Activated naive CD8-positive, alpha-beta T cell treated with anti-CD3 and anti-CD28 coated beads, Interleukin-2, amount 10 ng/mL, durations not matched to agents 7 days and 5 days (primary cell): Measurements from ENCODE around the gene PLCD1. TPM values are rescaled to one million over a fixed set of nuclear protein-coding genes. Genes with fewer than 3 reads are reported as not detected.

Source experiments
- ATAC-seq: fragments of 150-1000 bp; cut with Tn5 transposase; one replicate; pipeline ENCODE4 v1.10.0; 2021; ENCODE audit warnings: low read depth, moderate library complexity
- POLR2A ChIA-PET: fragments of 350-600 bp; sonication (Branson Sonifier 250); formaldehyde crosslinking; loops from one replicate; lab custom pipeline; 2021; ENCODE audit warnings: antibody characterized with exemption; lab: Charles Lee
- DNase-seq: peaks from one replicate; pipeline ENCODE4 v3.0.0; 2021
- H3K27ac Mint-ChIP-seq: one replicate; pipeline ENCODE4 v1.8.0; 2022; ENCODE audit warnings: mild to moderate bottlenecking, mixed read lengths
- H3K27me3 Mint-ChIP-seq: one replicate; pipeline ENCODE4 v1.8.0; 2022; ENCODE audit warnings: mild to moderate bottlenecking, moderate library complexity, mixed read lengths
- H3K36me3 Mint-ChIP-seq: one replicate; pipeline ENCODE4 v1.8.0; 2021; ENCODE audit warnings: mild to moderate bottlenecking, mixed read lengths
- H3K4me1 Mint-ChIP-seq: one replicate; pipeline ENCODE4 v1.8.0; 2021; ENCODE audit warnings: mixed read lengths
- H3K4me3 Mint-ChIP-seq: one replicate; pipeline ENCODE4 v1.8.0; 2022; ENCODE audit warnings: mild to moderate bottlenecking, moderate library complexity, mixed read lengths
- H3K9me3 Mint-ChIP-seq: one replicate; pipeline ENCODE4 v1.8.0; 2021; ENCODE audit warnings: mixed read lengths
- total RNA-seq, 2 experiments: library from RNA; stranded (reverse); gene quantifications; one replicate each; pipeline ENCODE4 v1.2.3, GENCODE V29; 2021

Gene PLCD1
- total RNA-seq, 2 experiments from 2014 or later, result 36.5 to 45.4 TPM

- ATAC-seq (peak; percentile 20), DNase-seq (no peak)
- Mint-ChIP-seq H3K4me1 (peaks cover 5% of the 10 kb centered on the region), H3K9me3 (no peaks in the 10 kb centered on the region), H3K27me3 (peaks cover 38% of the 10 kb centered on the region), H3K27ac (peak overlapping the region; percentile 2), H3K4me3 (peak overlapping the region; percentile 49), H3K36me3 (no peaks in the 10 kb centered on the region)
- POLR2A ChIA-PET, result no interaction called here
Measured at GRCh38 chr3:38031022-38031994, 1.9 kb upstream of the PLCD1 start.

GRCh38 chr3:38030126-38031021 lies 932 bp upstream of the PLCD1 start:
- Mint-ChIP-seq H3K4me1 (peaks cover 9% of the 10 kb centered on the region), H3K9me3 (no peaks in the 10 kb centered on the region), H3K27me3 (peaks cover 38% of the 10 kb centered on the region), H3K4me3 (peak overlapping the region; percentile 19), H3K36me3 (no peaks in the 10 kb centered on the region), H3K27ac (no peak overlapping the region)
- POLR2A ChIA-PET, result interaction anchor here (1.5 to 1.7 kb wide), 2 partner anchors 9 to 135 kb away, joined by 4 to 8 read pairs; partner anchors contain the start of genes DLEC1 and OXSR1
- DNase-seq, result no peak
- no peak for ATAC-seq

DNA sequence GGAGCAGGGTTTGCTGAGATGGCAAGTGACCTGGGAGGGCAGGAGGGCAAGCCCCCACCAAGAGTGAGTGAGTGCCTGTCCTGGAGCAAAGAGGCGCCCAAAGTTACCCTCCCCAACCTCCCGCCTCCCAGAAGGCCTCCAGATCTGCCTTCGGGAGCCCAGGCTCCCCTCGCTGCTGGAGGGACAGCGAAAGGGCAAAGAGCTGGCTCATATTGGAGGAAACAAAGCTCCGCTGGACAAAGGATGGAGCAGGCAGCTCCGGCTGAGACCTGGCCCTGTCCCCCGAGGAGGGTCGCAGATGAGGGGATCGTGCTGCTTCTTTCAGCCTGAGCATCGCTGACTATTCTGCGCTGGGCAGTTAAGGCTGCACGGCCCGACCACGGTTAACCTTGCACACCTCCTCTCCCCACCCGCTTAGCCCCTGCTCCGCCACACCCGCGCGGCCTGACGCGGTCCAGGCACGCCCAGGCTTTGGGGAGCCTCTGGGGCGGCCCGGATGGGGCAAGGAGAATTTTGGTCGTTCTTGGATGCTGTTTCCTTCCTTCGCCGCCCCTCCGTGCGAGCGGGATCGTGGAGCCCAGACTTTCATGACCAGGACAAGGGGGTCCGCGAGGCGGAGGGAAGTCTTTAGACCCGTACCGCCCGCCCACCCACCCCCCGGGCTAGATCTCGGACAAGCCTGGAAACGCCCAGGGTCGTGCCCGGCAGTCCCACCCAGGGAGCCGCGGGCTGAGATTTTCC lies 651 bp downstream of the PLCD1 start:
- peaks cover 13% of the 10 kb centered on the region for H3K4me1 Mint-ChIP-seq
- ATAC-seq, result no peak
- H3K4me3 Mint-ChIP-seq, result peak overlapping the region; percentile 39
- no peak for DNase-seq
- H3K36me3 Mint-ChIP-seq, result no peaks in the 10 kb centered on the region
- POLR2A ChIA-PET, result interaction anchor here (1.5 to 1.7 kb wide), 2 partner anchors 10 to 136 kb away, joined by 4 to 8 read pairs; partner anchors contain the start of genes DLEC1 and OXSR1
- no peak overlapping the region for H3K27ac Mint-ChIP-seq
- H3K27me3 Mint-ChIP-seq, result peaks cover 38% of the 10 kb centered on the region
- no peaks in the 10 kb centered on the region for H3K9me3 Mint-ChIP-seq

GRCh38 chr3:38027466-38028465 lies 1.7 kb downstream of the PLCD1 start:
- H3K4me1 Mint-ChIP-seq, result peaks cover 20% of the 10 kb centered on the region
- no peak for DNase-seq
- H3K4me3 Mint-ChIP-seq, result peak overlapping the region; percentile 39
- no peaks in the 10 kb centered on the region for H3K9me3 Mint-ChIP-seq
- ATAC-seq, result no peak
- peaks cover 36% of the 10 kb centered on the region for H3K27me3 Mint-ChIP-seq
- H3K36me3 Mint-ChIP-seq, result no peaks in the 10 kb centered on the region
- POLR2A ChIA-PET, result no interaction called here
- no peak overlapping the region for H3K27ac Mint-ChIP-seq

- Mint-ChIP-seq H3K4me1 (peaks cover 20% of the 10 kb centered on the region), H3K36me3 (no peaks in the 10 kb centered on the region), H3K27ac (no peak overlapping the region), H3K27me3 (peaks cover 33% of the 10 kb centered on the region), H3K9me3 (no peaks in the 10 kb centered on the region), H3K4me3 (no peak overlapping the region)
- DNase-seq (no peak), ATAC-seq (no peak)
- POLR2A ChIA-PET, result no interaction called here
Measured at GRCh38 chr3:38026856-38027255, 2.6 kb downstream of the PLCD1 start.

DNA sequence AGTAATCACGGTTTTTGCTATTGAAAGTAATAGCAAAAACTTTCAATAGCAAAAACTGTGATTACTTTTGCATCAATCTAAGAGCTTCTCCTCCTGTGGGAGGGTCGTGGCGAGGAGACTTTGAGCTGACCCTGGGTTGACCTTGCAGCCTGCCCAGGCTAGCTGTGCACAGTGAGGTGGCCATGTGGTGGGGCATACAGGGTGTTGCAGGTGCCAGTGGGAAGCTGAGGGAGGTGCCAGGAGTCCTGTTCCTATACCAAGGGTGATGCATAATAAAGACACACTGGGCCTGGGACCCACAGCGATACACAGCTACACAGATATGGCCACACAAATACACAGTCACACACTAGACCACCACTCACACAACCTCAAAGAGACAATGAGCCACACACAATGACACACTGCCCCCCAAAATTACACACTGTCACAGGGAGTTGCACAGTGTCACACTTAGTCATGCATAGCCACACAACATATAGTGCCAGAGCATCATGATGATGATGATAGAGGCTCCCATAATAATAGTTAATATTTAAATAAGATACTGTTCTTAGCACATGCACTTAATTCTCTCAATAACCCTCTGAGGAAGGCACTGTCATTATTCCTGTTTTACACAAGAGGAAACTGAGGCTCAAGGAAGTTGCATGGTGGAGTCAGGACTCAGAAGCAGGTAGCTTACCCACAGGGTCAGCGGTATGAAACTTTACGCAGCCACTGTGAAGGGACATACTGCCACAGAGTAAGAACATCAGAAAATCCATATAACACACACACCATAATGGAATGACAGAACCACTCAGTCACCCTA lies 6.3 kb downstream of the PLCD1 start:
- DNase-seq, result no peak
- peaks cover 16% of the 10 kb centered on the region for H3K4me1 Mint-ChIP-seq
- POLR2A ChIA-PET, result interaction anchor here (0.5 to 1.4 kb wide), 4 partner anchors 14 to 176 kb away, joined by 3 to 4 read pairs (median 4); partner anchors contain the start of gene OXSR1
- H3K27ac Mint-ChIP-seq, result peak overlapping the region; percentile 94
- H3K4me3 Mint-ChIP-seq, result peak overlapping the region; percentile 91
- no peaks in the 10 kb centered on the region for H3K9me3 Mint-ChIP-seq
- ATAC-seq, result no peak
- peaks cover 13% of the 10 kb centered on the region for H3K27me3 Mint-ChIP-seq
- peaks cover 3% of the 10 kb centered on the region for H3K36me3 Mint-ChIP-seq

DNA sequence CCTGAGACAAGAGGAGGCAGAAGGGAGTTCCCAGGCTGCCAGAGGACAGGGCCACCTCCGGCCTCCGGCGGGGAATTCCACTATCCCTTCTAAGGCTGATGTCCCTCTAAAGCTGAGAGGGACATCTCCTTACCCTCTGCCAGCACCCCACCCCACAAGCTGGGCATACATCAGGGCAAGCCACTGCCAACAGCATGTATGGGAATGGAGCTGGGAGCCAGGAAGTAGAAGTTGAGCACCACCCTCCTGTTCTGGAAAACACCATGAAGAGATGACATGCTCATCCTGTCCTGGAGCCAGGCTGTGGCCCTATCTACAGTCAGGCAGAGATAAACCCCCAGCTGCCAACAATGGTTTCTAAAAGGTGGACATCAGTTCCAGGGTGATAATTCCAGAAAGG lies 7.1 kb downstream of the PLCD1 start:
- H3K4me1 Mint-ChIP-seq, result peaks cover 16% of the 10 kb centered on the region
- POLR2A ChIA-PET, result interaction anchor here (0.5 to 1.4 kb wide), 3 partner anchors 13 to 176 kb away, joined by 3 to 4 read pairs (median 4); partner anchors contain the start of gene OXSR1
- DNase-seq (no peak), ATAC-seq (no peak)
- H3K9me3 Mint-ChIP-seq, result no peaks in the 10 kb centered on the region
- H3K27me3 Mint-ChIP-seq, result peaks cover 5% of the 10 kb centered on the region
- H3K4me3 Mint-ChIP-seq, result no peak overlapping the region
- H3K36me3 Mint-ChIP-seq, result peaks cover 3% of the 10 kb centered on the region
- H3K27ac Mint-ChIP-seq, result no peak overlapping the region

GRCh38 chr3:38021196-38021595 lies 8.2 kb downstream of the PLCD1 start:
- Mint-ChIP-seq H3K27ac (no peak overlapping the region), H3K4me1 (peaks cover 16% of the 10 kb centered on the region)
- POLR2A ChIA-PET, result no interaction called here

GRCh38 chr3:38020342-38020726 lies 9.1 kb downstream of the PLCD1 start:
- Mint-ChIP-seq H3K27me3 (no peaks in the 10 kb centered on the region), H3K9me3 (no peaks in the 10 kb centered on the region), H3K27ac (no peak overlapping the region), H3K36me3 (peaks cover 18% of the 10 kb centered on the region), H3K4me1 (peaks cover 12% of the 10 kb centered on the region), H3K4me3 (no peak overlapping the region)
- DNase-seq (peak; percentile 13), ATAC-seq (no peak)
- POLR2A ChIA-PET, result no interaction called here

More at GRCh38 chr3:38021196-38021595, 8.2 kb downstream of the PLCD1 start:
- H3K27me3 Mint-ChIP-seq, result no peaks in the 10 kb centered on the region
- peak; percentile 25 for DNase-seq
- peaks cover 10% of the 10 kb centered on the region for H3K36me3 Mint-ChIP-seq
- H3K4me3 Mint-ChIP-seq, result no peak overlapping the region
- H3K9me3 Mint-ChIP-seq, result no peaks in the 10 kb centered on the region
- ATAC-seq, result no peak

DNA sequence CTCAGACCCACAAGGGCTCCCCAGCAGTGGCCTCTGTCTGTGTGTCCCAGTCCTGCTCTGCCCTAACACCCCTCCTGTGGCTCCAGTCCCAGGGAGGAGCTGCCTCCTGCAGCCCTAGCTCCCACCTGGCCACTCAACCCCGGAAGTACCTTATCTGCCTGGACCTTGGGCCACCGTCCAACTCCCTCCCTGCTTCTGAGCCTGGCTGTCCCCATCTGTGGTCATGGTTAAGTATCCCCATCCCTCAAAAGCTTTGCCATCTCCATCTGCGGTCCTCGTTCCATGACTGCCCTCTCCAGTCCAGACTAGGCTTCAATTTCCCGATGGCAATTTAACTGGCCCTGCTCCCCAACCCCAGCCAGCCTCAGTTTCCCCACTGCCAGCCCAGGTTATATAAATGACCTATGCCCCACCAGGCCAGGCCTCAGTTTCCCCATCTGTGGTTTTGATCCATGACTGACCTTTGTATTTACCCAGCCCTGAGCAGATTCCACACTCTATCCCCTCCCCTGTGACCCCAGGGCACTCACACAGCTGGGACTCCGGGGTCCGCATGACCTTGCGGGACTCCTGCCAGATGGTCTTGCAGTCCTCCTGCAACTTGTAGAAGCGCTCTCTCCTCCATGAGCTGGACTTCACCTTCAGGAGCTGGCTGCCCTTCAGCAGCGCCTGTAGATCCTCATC lies 9.6 kb downstream of the PLCD1 start:
- Mint-ChIP-seq H3K4me1 (peaks cover 9% of the 10 kb centered on the region), H3K36me3 (peaks cover 23% of the 10 kb centered on the region), H3K4me3 (no peak overlapping the region), H3K9me3 (no peaks in the 10 kb centered on the region), H3K27ac (no peak overlapping the region), H3K27me3 (no peaks in the 10 kb centered on the region)
- ATAC-seq, result no peak
- POLR2A ChIA-PET, result no interaction called here
- DNase-seq, result peak; percentile 26
